GM12865 (cell line): Measurements from ENCODE around the gene HOXC11.

ENCODE experiments used
- DNase-seq: peaks from one replicate; pipeline ENCODE4 v3.0.0; 2010; ENCODE audit warnings: low read depth
- H3K4me3 ChIP-seq: 2 replicates; pipeline ENCODE4 v1.5.1; 2011; ENCODE audit warnings: mild to moderate bottlenecking, low read depth, low read length, control low read depth
- TF ChIP-seq, protein P1 (sequence below): IDR thresholded peaks from 2 replicates; pipeline ENCODE4 v1.5.1; 2011; ENCODE audit warnings: low read length, control low read depth, low read depth, inconsistent platforms; ENCODE audit not compliant: insufficient read depth; ENCODE audit errors: missing control alignments

HOXC11 gene

GRCh38 chr12:54006559-54007220, 33.8 kb downstream of the HOXC11 start:
- TF ChIP-seq, protein P1, sequence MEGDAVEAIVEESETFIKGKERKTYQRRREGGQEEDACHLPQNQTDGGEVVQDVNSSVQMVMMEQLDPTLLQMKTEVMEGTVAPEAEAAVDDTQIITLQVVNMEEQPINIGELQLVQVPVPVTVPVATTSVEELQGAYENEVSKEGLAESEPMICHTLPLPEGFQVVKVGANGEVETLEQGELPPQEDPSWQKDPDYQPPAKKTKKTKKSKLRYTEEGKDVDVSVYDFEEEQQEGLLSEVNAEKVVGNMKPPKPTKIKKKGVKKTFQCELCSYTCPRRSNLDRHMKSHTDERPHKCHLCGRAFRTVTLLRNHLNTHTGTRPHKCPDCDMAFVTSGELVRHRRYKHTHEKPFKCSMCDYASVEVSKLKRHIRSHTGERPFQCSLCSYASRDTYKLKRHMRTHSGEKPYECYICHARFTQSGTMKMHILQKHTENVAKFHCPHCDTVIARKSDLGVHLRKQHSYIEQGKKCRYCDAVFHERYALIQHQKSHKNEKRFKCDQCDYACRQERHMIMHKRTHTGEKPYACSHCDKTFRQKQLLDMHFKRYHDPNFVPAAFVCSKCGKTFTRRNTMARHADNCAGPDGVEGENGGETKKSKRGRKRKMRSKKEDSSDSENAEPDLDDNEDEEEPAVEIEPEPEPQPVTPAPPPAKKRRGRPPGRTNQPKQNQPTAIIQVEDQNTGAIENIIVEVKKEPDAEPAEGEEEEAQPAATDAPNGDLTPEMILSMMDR, result no peak
- DNase-seq, result no peak
- peak overlapping the region; percentile 17; the same call in 1 of the 2 replicates for H3K4me3 ChIP-seq

DNA sequence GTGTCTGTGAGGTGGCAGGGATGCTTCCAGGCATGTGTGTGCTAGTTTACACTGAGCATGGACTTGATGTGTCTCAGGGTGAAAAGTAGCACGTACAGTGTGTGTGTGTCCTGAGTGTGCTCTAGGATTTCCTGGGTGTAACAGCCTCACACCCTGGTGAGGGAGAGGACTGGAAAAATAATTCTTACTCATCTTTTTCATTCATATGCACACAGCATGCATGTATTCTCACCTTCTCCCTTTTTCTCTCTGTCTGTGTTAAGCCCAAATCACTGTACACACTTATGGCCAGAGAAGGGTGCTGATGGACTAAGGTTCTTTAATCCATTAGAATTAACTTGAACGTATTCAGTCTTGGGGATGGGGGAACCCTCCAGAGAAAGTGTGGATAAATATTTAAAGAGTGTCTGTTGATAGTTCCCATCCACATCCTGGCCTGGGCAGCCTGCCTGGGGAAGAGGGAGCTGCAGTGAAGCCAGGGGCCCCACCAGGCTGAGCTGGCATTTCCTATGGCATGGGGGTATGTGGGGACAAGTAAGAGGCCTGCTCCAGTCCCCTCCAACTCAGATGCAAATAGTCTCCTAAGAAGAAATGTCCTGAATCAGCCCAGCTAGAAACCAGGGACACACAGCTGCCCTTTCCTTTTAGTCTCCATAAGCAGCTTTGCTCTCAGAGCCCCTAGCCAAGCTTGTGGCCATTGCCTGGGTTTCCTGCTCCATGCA, 34.8 kb downstream of the HOXC11 start:
- TF ChIP-seq, protein P1, result no peak
- H3K4me3 ChIP-seq, result no peak overlapping the region
- no peak for DNase-seq

- no peak overlapping the region for H3K4me3 ChIP-seq
- TF ChIP-seq, protein P1, result no peak
- DNase-seq, result no peak
These were observed 35.3 kb downstream of the HOXC11 start for GRCh38 chr12:54008260-54008552.

GRCh38 chr12:54009171-54010052, 36.5 kb downstream of the HOXC11 start:
- no peak for DNase-seq
- TF ChIP-seq, protein P1, result no peak
- no peak overlapping the region for H3K4me3 ChIP-seq

DNA sequence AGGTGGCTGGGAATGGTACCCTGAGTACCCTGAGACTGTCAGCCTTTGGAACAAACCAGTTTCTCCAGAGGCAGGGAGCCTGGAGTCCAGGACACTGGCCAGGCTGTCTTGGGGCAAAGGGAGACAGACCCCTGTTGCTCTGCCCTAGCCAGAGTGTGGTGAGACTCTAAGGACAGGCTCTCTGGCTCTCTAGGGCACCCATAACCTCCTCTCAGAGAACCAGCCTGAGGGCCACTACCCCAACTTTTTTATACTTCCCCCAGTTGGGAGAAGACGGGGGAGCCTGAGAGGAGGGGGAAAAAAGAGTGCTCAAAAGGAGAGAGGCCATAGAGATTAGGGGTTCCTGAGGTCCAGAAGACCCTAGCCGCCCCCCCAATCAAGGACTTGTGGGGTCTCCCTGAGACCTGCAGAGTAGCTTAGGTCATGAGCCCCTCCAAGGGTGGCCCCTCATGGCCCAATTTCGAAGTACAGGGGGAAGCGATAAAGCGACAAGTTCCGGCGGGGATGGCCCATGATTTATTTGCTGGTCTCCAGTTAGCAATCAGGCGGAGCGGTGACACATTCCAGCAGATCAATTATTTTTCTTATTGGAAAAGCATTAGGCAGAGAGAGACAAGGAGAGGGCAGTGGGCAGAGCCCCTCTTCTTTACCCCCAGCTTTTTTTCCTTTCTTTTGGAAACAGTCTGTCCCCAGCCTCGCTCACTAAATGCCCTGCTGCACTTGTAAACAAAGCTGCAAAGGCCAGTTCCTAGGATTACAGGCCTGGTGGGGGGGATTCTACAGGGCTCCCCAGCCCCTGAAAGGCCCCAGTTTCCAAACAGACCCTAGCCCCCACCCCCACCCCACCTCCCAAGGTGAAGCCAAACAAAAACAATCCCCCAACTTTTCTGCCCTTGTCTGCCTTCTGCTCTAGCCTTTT, 37.4 kb downstream of the HOXC11 start:
- H3K4me3 ChIP-seq, result no peak overlapping the region
- TF ChIP-seq, protein P1, result no peak
- no peak for DNase-seq

DNA sequence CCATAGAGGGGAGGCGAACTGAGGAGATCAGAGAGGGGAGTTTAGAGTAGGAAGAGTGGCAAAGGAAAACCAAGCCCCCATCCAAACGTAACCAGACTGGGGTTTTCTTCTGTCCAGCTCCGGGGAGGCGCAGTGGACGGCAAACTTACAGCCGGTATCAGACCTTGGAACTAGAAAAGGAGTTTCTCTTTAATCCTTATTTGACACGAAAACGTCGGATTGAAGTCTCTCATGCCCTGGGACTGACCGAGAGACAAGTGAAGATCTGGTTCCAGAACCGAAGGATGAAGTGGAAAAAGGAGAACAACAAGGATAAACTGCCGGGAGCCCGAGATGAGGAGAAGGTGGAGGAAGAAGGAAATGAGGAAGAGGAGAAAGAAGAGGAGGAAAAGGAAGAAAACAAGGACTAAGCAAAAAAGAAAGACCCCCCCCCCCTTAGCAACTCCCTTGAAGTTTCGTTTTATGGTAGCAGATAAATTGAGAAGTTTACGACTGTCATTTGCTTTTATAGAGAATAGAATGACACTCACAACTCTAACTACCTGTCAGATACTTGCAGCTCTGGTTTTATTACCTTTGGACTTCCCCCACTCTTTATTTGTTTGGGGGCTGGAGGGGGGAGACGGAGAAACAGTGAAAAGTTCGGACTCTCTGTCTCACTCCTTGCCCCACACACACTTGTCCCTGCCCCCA, 38.2 kb downstream of the HOXC11 start:
- TF ChIP-seq, protein P1, result no peak
- H3K4me3 ChIP-seq, result no peak overlapping the region
- no peak for DNase-seq
